ENCODE measurements around the gene TAS2R20. TPM values are rescaled to one million over a fixed set of nuclear protein-coding genes. Genes with fewer than 3 reads are reported as not detected.
A peak's percentile ranks its signal among the peaks of the same experiment; 100 is the strongest.

The TAS2R20 gene
- total RNA-seq, 1 donor: 5.2 TPM

- no peak overlapping the region for H3K4me3 ChIP-seq (ENCODE audit: low read depth, low read length)
- TF ChIP-seq CTCF (IDR thresholded peaks at IDR 0.05; ENCODE audit: insufficient read depth, low read depth, low read length): no peak
- no peak for DNase-seq (ENCODE audit: low read depth)
Observed at GRCh38 chr12:10960211-10960610, 37.9 kb downstream of the TAS2R20 start.

- TF ChIP-seq CTCF (IDR thresholded peaks at IDR 0.05; ENCODE audit: insufficient read depth, low read depth, low read length): peak; percentile 3
- DNase-seq (ENCODE audit: low read depth): no peak
Observed at GRCh38 chr12:10959804-10960203, 38.3 kb downstream of the TAS2R20 start.

GRCh38 chr12:10957741-10958140 is 40.4 kb downstream of the TAS2R20 start:
- DNase-seq (ENCODE audit: low read depth): no peak
- no peak overlapping the region for H3K4me3 ChIP-seq (ENCODE audit: low read depth, low read length)
- no peak for TF ChIP-seq CTCF (IDR thresholded peaks at IDR 0.05; ENCODE audit: insufficient read depth, low read depth, low read length)

More at GRCh38 chr12:10959804-10960203, 38.3 kb downstream of the TAS2R20 start:
- H3K4me3 ChIP-seq (ENCODE audit: low read depth, low read length): no peak overlapping the region

- no peak for DNase-seq (ENCODE audit: low read depth)
- no peak overlapping the region for H3K4me3 ChIP-seq (ENCODE audit: low read depth, low read length)
- TF ChIP-seq CTCF (IDR thresholded peaks at IDR 0.05; ENCODE audit: insufficient read depth, low read depth, low read length): no peak
Observed at GRCh38 chr12:10956085-10956484, 42.0 kb downstream of the TAS2R20 start.

- TF ChIP-seq CTCF (IDR thresholded peaks at IDR 0.05; ENCODE audit: insufficient read depth, low read depth, low read length): no peak
- H3K4me3 ChIP-seq (ENCODE audit: low read depth, low read length): no peak overlapping the region
- DNase-seq (ENCODE audit: low read depth): no peak
Observed at GRCh38 chr12:10952645-10953044, 45.5 kb downstream of the TAS2R20 start.

Other genes with a start within 250 kb of the TAS2R20 start
- gene TAS2R7, start 195.7 kb downstream of the TAS2R20 start, total RNA-seq: 0.32 TPM in 1 of 2 replicates, not detected in the other
- 0.32 and 0.43 TPM in 2 replicates for gene TAS2R8, start 191.0 kb downstream of the TAS2R20 start, total RNA-seq
- not detected in 2 replicates for gene TAS2R9, start 188.1 kb downstream of the TAS2R20 start, total RNA-seq
- 0.86 and 0.97 TPM in 2 replicates for gene TAS2R10, start 171.9 kb downstream of the TAS2R20 start, total RNA-seq
- gene PRR4, start 148.8 kb downstream of the TAS2R20 start, total RNA-seq: 2.3 and 3.5 TPM in 2 replicates
- 30.2 and 32.9 TPM in 2 replicates for gene PRH1, start 114.0 kb downstream of the TAS2R20 start, total RNA-seq
- gene TAS2R13, start 88.7 kb downstream of the TAS2R20 start, total RNA-seq: 3.0 and 3.9 TPM in 2 replicates
- gene PRH2, start 69.1 kb downstream of the TAS2R20 start, total RNA-seq: 0.32 and 0.43 TPM in 2 replicates
- gene TAS2R14, start 59.0 kb downstream of the TAS2R20 start, total RNA-seq: 4.5 and 6.9 TPM in 2 replicates
- 5.8 and 7.3 TPM in 2 replicates for gene TAS2R50, start 11.4 kb downstream of the TAS2R20 start, total RNA-seq
- gene TAS2R19, start 24.3 kb upstream of the TAS2R20 start, total RNA-seq: 4.8 and 7.8 TPM in 2 replicates
- 7.3 and 8.4 TPM in 2 replicates for gene TAS2R31, start 33.1 kb upstream of the TAS2R20 start, total RNA-seq
- gene TAS2R46, start 64.0 kb upstream of the TAS2R20 start, total RNA-seq: 4.2 and 4.3 TPM in 2 replicates
- gene TAS2R43, start 94.0 kb upstream of the TAS2R20 start, total RNA-seq: 3.5 and 4.5 TPM in 2 replicates
- gene TAS2R30, start 136.3 kb upstream of the TAS2R20 start, total RNA-seq: 7.4 and 9.1 TPM in 2 replicates
- 7.3 and 7.4 TPM in 2 replicates for gene SMIM10L1, start 172.9 kb upstream of the TAS2R20 start, total RNA-seq
- not detected in 2 replicates for gene TAS2R42, start 188.6 kb upstream of the TAS2R20 start, total RNA-seq